ENCODE measurements around the gene NCOA6.
"Not testable (repeated sequence)": the region's sequence is repeated elsewhere in the genome, so short reads cannot be mapped to it uniquely, and the experiment has no call there.

Gene NCOA6

DNA sequence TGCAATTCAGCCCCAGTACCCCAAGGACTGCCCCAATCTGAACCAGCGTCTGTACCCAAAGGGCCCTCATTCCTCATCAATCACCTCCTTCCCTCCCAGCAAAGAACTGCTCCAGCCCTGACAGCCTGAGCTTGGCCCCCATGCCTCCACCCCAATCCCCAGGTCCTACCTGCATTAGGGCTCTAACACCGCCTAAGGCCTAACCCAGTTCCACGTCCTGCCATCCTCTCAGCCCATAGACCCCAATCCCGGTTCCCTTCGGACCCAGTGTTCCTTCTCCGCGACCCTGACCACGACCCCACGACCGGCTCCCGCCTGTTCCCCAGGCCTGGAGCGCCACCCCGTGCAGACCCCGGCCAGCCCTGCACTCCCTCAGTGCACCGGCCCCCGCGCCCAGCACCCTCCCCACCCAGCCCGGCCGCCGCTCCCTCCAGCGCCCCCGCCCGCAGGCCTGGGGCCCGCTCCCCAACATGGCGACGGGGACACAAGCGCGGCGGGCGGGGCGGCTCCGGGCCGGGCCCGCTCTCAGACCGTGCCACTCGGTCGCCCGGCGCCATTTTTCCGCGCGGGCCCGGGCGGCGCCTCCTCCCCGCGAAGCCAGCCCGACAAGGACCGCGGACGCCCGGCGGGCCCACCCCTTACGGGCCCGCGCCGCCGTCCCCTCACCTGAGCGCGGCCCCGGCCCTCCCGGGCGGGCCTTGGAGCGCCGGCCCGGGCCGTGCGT lies 483 bp downstream of the NCOA6 start:
- DNase-seq: peak; percentile 69

DNA sequence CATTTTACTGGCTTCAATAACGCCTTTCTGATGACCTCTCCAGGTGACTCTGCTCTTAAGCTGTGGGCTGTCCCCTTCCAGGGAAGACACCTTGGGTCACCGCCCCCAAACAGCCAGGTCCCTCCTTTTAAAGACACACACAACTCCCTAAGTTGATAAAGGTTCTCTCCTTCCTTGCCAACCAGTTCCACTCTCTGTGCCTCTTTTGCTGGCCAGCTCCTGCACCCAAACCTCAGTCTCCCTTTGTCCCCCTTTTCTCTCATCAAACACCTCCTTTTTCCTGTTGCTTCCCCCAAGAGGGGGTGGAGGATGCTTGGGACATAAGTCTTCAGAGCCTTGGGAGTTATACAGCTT lies 1.0 kb downstream of the NCOA6 start:
- peak; percentile 86 for DNase-seq

DNA sequence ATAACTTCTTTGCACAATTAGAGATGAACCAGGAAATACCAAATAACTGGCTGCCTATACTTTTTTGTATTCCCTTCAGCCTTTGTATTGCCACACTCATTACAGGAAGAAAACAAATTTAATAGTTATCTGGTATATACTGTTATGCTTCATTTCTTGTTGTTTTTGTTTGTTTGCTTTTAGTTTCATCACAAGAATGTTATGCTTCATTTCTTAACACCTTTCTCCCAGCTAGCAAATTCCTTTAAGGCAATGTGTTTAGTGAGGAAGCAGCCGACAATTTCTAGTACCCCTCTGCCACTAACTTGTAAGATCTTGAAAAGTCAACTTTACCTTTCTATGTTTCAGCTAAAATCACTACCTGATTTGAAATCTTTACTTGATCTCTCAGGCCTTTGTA lies 1.4 kb downstream of the NCOA6 start:
- no peak for DNase-seq

DNA sequence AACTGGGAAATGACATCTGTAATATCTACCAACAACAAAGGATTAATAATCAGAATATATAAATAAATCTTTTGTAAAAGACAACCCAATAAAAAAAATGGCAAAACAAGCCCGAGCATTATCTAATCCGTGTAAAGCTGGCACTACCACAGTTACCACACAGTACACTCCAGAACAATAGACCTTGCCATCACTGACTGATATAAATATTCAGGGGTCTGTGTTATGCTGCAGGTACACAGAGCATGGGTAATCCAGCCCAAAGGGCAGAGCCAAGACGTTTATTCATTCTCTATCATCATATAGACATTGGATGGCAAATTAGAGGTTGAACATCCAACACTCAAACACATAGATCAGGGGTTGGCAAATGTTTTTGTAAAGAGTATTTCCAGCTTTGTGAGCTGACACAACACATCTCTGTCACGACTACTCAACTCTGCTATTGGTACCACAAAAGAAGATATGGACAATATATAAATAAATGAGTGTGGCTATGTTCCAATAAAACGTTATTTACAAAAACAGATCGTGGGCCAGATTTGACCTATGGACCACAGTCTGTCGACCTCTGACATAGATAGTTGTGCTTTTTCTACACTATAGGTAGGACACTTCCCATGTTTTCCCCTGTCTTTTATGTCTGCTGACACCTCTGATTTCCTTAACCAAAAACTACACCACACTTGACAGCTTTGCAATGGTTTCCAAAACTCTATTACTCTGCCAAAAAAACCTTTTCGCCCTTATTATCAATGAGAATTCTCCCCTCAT lies 4.5 kb downstream of the NCOA6 start:
- DNase-seq: no peak

DNA sequence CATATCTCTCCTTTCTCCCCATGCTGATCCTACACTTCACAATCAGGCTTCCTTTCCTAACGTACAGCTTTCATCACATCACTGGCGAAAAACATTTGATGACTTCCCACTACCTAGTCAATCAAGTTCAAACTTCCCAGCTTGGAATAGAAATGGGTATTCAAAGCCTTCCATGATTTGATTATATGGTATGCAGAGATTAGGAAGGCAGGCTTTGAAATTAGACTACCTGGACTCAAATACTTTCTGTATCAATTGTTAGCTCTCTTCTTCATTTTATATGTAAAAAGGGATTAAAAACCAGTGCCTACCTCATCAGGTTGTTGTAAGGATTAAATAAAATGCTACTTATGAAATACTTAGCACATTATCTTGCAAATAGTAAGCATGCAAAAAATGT lies 7.7 kb downstream of the NCOA6 start:
- no peak for DNase-seq

DNA sequence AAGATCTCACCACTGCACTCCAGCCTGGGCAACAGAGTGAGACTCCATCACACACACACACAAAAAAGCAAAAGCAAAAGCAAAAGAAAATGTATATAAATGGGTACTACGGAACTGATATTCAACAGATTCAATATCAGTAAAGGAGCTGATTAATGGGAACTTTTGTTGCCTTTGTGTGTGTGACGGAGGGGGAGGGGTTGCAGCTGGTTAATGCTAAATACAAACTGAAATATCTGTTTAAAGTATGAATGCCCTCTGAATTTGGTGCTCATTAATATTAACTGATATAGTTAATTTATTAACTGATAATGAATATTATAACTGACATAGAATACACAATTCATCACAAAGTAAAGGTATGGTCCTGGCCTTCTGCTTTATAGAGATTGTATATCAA lies 8.4 kb downstream of the NCOA6 start:
- DNase-seq: no peak

DNA sequence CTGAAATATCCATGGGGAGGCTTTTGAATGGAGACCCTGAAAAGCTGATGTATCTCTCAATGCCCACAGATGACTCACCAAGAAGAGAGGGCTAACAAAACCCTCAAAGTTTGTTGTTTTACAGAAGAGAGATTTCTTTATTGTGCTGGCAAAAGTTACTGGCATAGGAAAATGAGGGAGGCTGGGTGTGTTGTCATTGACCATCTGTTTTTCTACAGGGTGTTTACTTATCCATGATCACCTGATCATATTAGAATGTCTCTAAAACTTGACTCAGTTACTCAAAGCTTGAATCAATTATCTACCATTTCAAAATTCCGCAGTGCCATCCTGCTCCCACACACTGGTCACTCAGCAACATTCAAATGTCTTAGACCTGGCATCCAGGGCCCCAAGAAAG lies 9.8 kb downstream of the NCOA6 start:
- DNase-seq: no peak

DNA sequence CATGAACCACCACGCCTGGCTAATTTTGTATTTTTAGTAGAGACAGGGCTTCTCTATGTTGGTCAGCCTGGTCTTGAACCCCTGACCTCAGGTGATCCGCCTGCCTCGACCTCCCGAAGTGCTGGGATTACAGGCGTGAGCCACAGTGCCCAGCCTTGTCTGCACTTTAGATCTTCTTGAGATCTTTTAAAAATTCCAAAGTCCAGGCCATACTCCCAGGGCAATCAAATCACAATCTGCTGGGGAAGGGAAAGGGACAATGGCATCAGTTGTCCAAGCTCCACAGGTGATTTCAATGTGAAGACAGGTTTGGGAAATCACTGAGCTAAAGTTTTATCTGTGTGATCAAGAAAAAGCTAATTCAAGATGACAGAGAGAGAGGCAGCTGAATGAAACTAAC lies 16.9 kb downstream of the NCOA6 start:
- DNase-seq: no peak

DNA sequence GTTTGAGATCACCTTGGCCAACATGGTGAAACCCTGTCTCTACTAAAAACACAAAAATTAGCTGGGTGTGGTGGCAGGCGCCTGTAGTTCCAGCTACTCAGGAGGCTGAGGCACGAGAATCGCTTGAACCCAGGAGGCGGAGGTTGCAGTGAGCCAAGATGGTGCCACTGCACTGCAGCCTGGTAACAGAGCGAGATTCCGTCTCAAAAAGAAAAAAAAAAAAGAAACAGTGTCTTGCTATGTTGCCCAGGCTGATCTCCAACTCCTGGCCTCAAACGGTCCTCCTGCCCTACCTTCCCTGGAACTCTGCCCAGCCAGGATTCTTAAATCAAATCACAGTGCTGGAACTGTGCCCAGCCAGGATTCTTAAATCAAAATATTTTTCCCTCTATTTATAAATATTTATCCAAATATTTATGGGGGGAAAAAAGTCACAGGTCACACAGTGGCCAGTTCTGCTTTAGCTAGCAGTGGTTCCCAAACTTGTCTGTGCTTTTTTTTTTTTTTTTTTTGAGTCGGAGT lies 17.4 kb downstream of the NCOA6 start:
- not testable (repeated sequence) for DNase-seq

DNA sequence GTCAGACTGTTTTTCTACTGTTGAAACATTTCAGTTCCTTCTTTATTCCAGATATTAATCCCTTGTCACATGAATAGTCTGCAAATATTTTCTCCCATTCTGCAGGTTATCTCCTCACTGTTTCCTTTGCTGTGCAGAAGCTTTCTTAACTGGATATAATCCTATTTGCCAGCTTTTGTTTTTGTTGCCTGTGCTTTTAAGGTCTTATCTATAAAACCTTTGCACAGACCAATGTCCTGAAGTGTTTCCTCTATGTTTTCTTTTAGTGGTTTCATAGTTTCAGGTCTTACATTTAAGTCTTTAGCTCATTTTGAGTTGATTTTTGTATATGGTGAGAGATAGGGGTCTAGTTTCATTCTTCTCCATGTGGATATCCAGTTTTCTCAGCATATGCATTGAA lies 19.2 kb downstream of the NCOA6 start:
- no peak for DNase-seq

DNA sequence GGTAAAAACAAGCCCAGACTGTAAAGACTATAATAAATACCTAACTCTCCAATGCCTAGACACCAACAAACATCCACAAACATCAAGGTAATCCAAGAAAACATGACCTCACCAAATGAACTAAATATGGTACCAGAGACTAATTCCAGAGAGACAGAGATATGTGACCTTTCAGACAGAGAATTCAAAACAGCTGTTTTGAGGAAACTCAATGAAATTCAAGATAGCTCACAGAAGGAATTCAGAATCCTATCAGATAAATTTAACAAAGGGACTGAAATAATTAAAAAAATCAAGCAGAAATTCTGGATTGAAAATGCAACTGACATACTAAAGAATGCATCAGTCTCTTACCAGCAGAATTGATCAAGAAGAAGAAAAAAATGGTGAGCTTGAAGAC lies 26.6 kb downstream of the NCOA6 start:
- no peak for DNase-seq

DNA sequence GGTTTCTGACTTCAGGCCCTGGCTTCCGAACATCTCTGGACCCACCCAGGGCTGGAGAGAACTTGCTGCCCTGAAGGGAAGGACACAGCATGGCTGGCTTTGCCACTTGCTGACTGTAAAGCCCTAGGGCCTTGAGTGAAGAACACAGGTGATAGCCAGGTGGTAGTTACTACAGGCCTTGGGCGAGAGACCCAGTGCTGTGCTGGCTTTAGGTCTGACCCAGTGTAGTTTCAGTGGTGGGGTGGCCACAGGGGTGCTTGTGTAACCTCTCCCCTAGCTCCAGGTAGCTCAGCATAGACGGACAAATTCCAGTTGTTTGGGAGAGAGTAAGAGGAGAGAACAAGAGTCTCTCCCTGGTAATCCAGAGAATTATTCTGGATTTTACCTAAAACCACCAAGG lies 27.1 kb downstream of the NCOA6 start:
- no peak for DNase-seq

DNA sequence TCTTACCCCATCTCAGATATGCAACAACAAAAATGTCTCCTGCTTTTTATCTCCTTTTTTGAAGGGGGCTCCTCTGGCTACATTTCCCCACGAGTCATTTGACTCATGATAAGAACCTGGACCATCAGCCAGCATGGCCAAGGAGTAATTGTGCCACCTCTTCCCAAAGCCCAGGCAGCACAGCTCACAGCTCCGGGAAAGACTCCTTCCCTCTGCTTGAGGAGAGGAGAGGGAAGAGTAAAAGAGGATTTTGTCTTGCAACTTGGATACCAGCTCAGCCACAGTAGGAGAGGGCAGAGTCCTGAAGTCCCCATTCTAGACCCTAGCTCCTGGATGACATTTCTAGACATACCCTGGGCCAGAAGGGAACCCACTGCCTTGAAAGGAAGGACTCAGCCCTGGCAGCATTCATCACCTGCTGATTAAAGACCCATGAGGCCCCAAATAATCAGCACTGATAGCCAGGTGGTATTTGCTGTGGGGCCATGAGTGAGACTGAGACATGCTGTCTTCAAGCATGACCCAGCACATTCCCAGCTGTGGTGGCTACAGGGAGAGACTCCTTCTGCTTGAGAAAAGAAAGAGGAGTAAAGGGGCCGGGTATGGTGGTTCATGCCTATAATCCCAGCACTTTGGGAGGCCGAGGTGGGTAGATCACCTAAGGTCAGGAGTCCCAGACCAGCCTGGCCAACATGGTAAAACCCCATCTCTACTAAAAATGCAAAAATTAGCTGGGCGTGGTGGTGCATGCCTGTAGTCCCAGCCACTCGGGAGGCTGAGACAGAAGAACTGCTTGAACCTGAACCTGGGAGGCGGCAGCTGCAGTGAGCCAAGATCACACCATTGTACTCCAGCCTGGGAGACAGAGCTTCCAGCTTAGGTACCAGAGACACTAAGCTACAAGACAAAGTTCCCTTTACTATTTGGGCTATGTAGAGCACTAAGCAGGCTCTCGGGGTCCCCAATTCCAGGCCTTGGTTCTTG lies 28.1 kb downstream of the NCOA6 start:
- no peak for DNase-seq

DNA sequence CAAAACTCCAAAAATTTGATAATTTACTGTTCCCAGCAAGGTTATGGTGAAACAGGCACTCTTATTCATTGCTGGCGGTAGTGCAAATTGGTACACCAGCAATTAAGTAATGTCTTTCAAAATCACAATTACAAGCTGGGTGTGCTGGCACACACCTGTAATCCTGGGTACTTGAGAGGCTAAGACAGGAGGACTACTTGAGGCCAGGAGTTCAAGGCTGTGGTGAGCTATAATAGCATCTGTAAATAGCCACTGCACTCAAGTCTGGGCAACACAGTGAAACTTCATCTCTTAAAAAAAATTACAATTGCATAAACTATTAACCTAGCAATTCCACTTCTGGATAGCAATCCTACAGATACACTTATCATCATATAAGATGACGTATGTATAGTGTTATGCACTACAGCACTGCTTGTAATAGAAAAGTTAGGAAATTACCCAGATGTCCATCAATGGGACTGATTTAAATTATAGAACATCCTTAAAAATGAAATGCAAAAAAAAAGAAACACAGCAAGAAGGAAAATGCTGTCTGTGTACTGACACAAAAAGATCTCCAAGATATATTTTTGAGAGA lies 31.4 kb downstream of the NCOA6 start:
- DNase-seq: no peak

DNA sequence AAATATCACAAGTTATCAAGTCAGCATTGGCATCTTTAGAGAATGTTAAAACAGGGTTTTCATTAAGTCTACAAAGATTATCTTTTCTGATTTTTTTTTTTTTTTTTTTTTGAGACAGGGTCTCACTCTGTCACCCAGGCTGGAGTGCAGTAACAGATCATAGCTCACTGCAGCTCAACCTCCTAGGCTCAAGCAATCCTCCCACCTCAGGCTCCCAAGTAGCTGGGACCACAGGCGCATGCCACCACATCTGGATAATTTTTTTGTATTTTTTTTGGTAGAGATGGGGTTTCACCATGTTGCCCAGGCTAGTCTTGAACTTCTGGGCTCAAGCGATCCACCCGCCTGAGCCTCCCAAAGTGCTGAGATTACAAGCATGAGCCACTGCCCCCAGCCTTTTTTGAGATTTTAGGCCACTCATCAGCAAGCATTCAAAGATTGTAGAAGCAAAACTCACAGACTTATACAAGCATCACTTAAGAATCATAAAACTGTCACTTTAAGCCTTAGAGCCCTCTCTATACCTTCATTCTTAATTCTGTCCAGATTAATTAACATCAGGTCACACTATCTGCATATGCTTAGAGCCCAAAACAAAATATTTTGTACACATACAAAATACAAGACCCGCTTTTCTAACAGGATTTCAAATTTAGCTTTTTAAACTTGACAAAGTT lies 32.6 kb downstream of the NCOA6 start:
- no peak for DNase-seq

DNA sequence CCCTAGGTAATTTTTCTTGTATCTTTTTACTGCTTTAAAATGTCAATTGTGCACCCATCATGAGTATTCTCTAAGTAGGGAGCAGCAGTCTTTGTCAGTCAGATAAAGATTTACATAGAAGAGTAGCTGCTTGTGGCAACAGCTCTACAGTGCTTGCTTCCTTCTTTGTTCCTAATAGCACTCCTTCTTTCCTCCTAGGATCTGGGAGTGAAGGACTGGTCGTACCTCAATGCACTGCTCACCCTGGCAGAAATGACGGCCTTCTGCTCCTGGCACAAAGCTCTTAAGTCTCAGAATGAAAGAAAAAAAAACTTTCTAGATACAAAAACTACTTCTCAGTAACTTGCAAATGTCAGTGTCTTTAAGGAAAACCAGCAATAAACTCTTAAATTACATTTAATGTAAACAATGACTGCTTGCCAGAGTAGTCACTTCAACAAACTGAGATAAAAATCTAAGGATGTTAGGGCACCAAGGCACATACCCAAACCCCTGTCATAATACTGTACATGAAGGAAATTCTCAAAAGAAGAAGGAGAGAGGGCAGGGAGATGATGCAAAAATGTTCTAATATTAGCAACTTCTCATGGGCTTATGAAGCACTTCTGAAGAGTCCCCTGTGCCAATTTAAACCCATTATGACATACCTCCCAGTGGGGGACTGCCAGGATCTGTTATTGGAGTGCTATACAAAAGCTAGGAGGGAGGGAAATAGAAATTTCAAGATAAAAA lies 34.0 kb downstream of the NCOA6 start:
- no peak for DNase-seq

DNA sequence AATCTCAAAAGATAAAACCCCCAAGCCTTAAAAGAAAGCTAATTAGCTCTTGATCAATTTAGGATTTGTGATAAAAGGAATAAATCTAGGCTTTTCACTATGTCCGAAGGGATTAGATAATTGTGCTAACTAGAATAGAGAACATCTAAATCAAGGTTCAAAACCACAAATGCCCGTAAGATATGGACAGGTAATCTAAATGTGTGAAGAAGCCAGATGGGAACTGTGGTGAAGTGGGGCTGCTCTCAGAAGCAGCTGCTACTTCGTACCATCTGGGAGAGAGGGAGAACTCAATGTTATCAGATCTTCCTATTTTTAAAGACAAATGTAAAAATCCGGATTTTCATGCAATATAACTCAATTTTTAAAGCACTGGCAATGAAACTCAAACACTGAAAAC lies 44.2 kb downstream of the NCOA6 start:
- DNase-seq: no peak

DNA sequence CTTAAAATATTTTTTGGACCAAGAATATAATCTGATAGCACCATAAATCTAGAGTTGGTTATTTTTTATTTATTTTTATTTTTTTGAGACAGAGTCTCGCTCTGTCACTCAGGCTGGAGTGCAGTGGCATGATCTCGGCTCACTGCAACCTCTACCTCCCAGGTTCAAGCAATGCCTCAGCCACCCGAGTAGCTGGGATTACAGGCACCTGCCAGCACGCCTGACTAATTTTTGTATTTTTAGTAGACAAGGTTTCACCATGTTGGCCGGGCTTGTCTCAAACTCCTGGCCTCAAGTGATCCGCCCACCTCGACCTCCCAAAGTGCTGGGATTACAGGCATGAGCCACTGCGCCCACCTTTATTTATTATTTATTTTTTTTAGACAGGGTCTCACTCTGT lies 45.2 kb downstream of the NCOA6 start:
- DNase-seq: not testable (repeated sequence)

DNA sequence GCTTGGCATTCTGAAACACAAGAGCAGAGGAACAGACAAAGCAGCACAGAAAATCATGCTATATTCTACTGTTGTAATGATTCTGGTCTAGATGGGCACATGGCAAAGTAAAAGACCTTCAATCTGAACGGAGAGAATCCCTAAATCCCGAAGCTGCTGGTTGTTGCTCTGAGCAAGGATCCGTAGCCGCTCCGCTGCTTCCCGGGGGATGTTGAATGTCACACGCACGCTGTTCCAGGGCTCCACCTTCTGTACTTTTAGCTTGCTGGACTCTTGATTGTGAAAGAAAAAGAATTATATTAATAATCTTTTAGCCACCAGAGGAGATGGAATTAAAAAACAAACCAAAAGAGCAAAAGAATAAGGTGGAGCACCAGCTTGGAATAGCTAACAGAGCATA lies 49.3 kb downstream of the NCOA6 start:
- no peak for DNase-seq

DNA sequence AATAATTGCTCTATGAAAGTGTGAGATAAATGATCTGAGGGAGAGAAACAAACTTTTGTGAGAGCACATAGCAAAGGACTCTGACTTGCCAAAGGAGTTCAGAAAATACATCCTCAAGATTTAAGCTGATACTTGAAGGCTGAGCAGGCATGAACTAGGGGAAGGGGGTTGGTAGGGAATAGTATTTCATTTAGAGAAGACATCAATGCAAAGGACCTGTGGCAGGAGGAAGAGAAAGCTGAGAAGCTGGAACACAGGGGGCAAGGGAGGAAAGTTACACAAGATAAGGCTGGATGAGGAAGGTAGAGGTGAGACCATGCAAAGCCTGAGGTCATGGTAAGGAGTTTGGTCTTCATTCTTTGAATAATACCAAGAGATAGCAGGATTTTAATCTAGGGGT lies 50.6 kb downstream of the NCOA6 start:
- no peak for DNase-seq

DNA sequence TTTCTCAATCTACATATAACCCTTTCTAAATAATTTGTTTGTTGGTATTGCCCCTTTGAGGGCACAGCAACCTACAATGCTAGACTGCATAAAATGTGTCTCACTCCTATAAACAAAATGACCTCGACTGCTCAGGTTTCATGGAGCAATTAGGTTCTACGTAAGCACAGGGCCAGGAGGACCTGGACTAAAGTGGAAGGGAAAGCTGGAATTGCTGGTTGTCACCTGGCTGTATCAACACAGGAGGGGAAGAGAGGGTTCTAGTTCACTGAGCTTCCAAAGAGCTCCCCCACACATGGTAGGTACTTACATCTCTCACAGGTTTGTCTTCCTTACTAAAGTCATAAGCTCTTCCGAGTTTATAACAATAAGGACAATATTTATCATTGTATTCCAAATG lies 51.0 kb downstream of the NCOA6 start:
- DNase-seq: no peak

DNA sequence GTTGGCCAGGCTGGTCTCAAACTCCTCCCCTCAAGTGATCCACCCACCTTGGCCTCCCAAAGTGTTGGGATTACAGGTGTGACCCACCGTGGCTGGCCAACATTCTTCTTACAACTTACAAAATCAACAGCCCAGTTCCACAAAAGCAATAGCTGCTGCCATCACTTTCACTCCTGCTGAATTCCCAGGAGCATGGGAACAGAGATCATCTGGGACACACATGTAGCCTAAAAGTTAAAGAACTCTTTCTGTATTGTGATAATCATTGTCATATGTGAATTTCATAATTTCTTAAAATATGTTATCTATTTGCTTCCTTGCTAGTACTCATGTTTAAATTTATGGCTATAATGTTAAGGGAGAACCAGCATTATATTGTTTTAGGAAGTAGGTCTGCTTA lies 51.7 kb downstream of the NCOA6 start:
- DNase-seq: no peak

Measured in CD4-positive, alpha-beta T cell treated with Interleukin-17A for 1 hour (primary cell).